Neutrophil (primary cell): ENCODE data around the gene CIT.

Experiments
- H3K27ac ChIP-seq: fragments of 200-600 bp; sonication (generic); 2 replicates; pipeline ENCODE4 v1.5.1; 2016; ENCODE audit warnings: mild to moderate bottlenecking, moderate library complexity
- H3K27me3 ChIP-seq: fragments of 200-600 bp; sonication (generic); 2 replicates; pipeline ENCODE4 v1.6.0; 2016; ENCODE audit warnings: mild to moderate bottlenecking
- H3K36me3 ChIP-seq: fragments of 200-600 bp; sonication (generic); 2 replicates; pipeline ENCODE4 v1.5.1; 2017
- H3K4me1 ChIP-seq, 2 experiments: fragments of 200-600 bp in 1 of 2; sonication (generic) in 1 of 2; 1 replicate in 1 of 2; 2 replicates in 1 of 2; pipeline versions ENCODE4 v1.5.1 to v1.6.1; 2013 to 2016; ENCODE audit warnings: low read depth in 1 of 2, low read length in 1 of 2, mild to moderate bottlenecking in 1 of 2, moderate library complexity in 1 of 2; ENCODE audit not compliant: control insufficient read depth in 1 of 2, insufficient read depth in 1 of 2
- H3K4me3 ChIP-seq, 2 experiments: fragments of 200-600 bp in 1 of 2; sonication (generic) in 1 of 2; 1 replicate in 1 of 2; 2 replicates in 1 of 2; pipeline ENCODE4 v1.5.1; 2013 to 2016; ENCODE audit warnings: low read depth in 1 of 2, low read length in 1 of 2, mild to moderate bottlenecking in 1 of 2, moderate library complexity in 1 of 2
- H3K9me3 ChIP-seq: fragments of 200-600 bp; sonication (generic); 2 replicates; pipeline ENCODE4 v1.5.1; 2016
- TF ChIP-seq, protein P1 (sequence below): fragments of 200-600 bp; sonication (generic); IDR thresholded peaks from 2 replicates; pipeline ENCODE4 v1.5.1; 2016; ENCODE audit warnings: antibody characterized with exemption

Gene CIT

DNA sequence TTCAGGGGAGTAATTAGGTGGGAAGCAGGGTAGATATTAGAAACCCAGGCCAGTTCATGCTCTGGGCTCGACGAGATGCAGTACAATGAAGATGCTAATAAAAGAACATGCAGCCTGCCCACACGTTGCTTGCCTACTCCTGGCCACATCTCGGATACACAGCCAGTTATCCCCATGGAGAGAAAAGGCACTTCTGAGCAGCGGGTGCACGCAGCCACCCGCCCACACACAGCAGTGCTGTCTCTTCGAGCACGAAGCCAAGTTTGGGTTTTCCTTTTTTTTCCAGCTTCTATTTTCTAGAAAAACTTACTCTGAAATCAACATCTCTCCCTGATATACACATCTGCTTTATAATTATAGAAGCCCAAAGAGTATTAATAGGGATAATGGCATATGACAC is 85.7 kb downstream of the CIT start:
- no peak overlapping the region for H3K4me3 ChIP-seq
- peaks cover 29% of the 10 kb centered on the region for H3K36me3 ChIP-seq
- H3K9me3 ChIP-seq, result no peaks in the 10 kb centered on the region
- TF ChIP-seq, protein P1, sequence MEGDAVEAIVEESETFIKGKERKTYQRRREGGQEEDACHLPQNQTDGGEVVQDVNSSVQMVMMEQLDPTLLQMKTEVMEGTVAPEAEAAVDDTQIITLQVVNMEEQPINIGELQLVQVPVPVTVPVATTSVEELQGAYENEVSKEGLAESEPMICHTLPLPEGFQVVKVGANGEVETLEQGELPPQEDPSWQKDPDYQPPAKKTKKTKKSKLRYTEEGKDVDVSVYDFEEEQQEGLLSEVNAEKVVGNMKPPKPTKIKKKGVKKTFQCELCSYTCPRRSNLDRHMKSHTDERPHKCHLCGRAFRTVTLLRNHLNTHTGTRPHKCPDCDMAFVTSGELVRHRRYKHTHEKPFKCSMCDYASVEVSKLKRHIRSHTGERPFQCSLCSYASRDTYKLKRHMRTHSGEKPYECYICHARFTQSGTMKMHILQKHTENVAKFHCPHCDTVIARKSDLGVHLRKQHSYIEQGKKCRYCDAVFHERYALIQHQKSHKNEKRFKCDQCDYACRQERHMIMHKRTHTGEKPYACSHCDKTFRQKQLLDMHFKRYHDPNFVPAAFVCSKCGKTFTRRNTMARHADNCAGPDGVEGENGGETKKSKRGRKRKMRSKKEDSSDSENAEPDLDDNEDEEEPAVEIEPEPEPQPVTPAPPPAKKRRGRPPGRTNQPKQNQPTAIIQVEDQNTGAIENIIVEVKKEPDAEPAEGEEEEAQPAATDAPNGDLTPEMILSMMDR, result no peak
- H3K27me3 ChIP-seq, result no peaks in the 10 kb centered on the region
- H3K27ac ChIP-seq, result no peak overlapping the region
- H3K4me1 ChIP-seq, result no peaks in the 10 kb centered on the region

DNA sequence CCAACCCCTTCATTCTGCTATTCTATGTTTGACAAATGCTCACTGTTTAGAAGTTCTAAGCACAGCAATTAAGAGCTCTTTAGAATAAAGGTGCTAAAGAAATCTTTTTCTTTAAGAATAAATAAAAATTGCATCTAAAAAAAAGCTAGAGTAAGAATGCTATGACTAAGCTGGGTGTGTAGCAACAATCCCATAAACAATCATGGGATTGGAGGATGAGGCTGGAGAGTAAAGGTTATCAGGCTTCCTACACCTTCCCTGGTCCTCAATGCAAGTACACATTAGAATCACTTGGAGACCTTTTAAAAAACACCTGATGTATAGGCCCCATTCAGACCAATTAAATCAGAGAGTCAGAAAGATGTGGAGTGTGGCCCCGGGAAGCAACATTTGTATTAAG is 88.3 kb downstream of the CIT start:
- H3K4me3 ChIP-seq, result no peak overlapping the region
- H3K27me3 ChIP-seq, result no peaks in the 10 kb centered on the region
- no peaks in the 10 kb centered on the region for H3K4me1 ChIP-seq
- H3K36me3 ChIP-seq, result peaks cover 34% of the 10 kb centered on the region
- H3K9me3 ChIP-seq, result no peaks in the 10 kb centered on the region
- H3K27ac ChIP-seq, result no peak overlapping the region
- TF ChIP-seq, protein P1, result no peak

DNA sequence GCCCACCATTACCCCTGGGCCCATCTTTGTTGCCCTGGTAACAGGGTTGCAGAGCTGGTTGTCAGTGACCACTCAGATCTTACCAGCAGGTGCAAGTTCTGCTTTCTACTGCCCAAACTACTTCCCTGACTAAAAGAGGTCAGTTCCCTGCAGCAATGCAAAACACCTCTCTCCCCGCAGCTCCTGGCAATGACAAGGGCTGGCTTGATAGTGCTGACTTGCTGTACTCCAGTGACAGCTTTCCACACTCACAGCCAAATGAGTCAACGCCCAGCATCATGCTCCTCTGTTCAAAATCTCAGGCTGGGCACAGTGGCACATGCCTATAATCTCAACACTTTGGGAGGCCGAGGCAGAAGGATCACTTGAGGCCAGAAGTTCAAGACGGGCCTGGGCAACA is 90.6 kb downstream of the CIT start:
- H3K36me3 ChIP-seq, result peaks cover 46% of the 10 kb centered on the region
- H3K27ac ChIP-seq, result no peak overlapping the region
- H3K4me1 ChIP-seq, result no peaks in the 10 kb centered on the region
- H3K4me3 ChIP-seq, result no peak overlapping the region
- TF ChIP-seq, protein P1, result no peak
- no peaks in the 10 kb centered on the region for H3K27me3 ChIP-seq
- no peaks in the 10 kb centered on the region for H3K9me3 ChIP-seq

DNA sequence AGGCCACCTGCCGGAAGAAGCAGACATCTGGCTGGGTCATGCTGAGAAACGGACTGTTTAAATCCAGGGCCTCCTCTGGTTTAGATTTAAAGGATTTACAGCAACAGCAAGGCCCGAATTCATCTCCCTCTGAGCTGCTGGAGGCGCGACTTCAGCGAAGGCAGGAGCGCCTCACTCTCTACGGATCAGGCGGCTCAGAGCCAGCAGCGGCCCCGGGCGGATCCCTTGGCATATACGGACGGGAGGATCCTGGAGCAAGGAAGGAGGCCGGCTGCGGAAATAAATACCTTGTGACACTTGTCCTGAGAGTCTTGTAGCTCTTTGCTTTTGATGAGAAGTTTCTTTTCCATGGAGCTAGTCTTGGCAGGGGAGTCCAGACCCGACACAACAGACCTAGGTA is 92.4 kb downstream of the CIT start:
- H3K27me3 ChIP-seq, result no peaks in the 10 kb centered on the region
- H3K9me3 ChIP-seq, result no peaks in the 10 kb centered on the region
- H3K4me3 ChIP-seq, result no peak overlapping the region
- H3K27ac ChIP-seq, result no peak overlapping the region
- H3K4me1 ChIP-seq, result no peaks in the 10 kb centered on the region
- TF ChIP-seq, protein P1, result no peak
- peaks cover 48% of the 10 kb centered on the region for H3K36me3 ChIP-seq

DNA sequence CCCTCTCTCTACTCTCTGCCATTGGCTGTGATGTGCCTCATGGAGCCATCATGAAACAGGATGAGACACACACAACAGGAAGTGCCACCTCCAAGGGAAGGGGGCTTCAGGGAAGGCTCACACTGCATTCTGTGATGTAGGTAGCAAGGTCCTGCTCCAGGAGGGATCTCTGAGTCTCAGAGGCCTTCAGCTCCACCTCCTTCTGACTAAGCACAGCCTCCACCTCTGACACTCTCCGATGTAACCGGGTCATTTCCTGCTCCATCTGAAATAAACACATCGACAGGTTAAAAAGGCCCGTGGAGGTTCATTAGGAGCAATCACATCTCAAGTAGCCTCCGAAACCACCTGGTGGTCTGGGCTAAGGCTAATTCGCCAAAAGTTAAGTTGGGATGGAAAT is 93.3 kb downstream of the CIT start:
- TF ChIP-seq, protein P1, result no peak
- peaks cover 50% of the 10 kb centered on the region for H3K36me3 ChIP-seq
- no peak overlapping the region for H3K4me3 ChIP-seq
- no peaks in the 10 kb centered on the region for H3K27me3 ChIP-seq
- H3K27ac ChIP-seq, result no peak overlapping the region
- no peaks in the 10 kb centered on the region for H3K9me3 ChIP-seq
- H3K4me1 ChIP-seq, result no peaks in the 10 kb centered on the region

DNA sequence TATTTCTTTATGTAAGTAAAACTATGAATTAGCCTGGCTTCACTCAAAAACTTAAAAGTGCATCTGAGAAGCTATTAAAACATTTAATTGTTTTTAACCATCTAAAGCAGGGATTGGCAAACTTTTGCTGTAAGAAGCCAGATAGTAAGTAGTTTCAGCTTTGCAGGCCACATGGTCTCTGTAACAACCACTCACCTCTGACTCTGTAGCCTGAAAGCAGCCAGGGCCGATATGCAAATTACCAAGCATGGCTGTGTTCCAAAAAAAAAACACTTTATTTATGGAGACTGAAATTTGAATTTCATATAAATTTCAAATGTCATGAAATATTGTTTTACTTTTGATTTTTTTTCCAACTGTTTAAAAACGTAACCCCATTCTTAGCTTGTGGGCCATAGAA is 95.3 kb downstream of the CIT start:
- Histone ChIP-seq H3K27ac (no peak overlapping the region), H3K9me3 (no peaks in the 10 kb centered on the region), H3K36me3 (peaks cover 61% of the 10 kb centered on the region), H3K4me3 (no peak overlapping the region), H3K27me3 (no peaks in the 10 kb centered on the region), H3K4me1 (no peaks in the 10 kb centered on the region)
- TF ChIP-seq, protein P1, result no peak
